Heart left ventricle (tissue), 13 donors: ENCODE measurements around the gene GNGT1.

Source experiments
- POLR2A ChIP-seq, 2 donors: fragments of 450-650 bp; IDR thresholded peaks; one replicate each; pipeline ENCODE4 v1.6.1; 2017; ENCODE audit warnings: antibody characterized with exemption in 2 of 2, mild to moderate bottlenecking in 2 of 2, moderate library complexity in 2 of 2
- TF ChIP-seq, protein P1 (sequence below), 12 donors: fragments of 200-600 bp; sonication (generic) in 4 of 12; IDR thresholded peaks; one replicate each; pipeline versions ENCODE4 v1.5.0 to v1.8.0; 2018 to 2022; ENCODE audit warnings: antibody characterized with exemption in 12 of 12, mild to moderate bottlenecking in 5 of 12
- donor health status: ischemic (EF 13 %, LVEDD 7.1; RV severe dilation, severe dysfunction).
- donor health status: DM: no; HTN: yes; CAD: no.
- donor health status: DM: no; HTN: no; CAD: no.
- donor health status: ischemic (EF 25% LVEDD 6.9; RV normal size, moderate dysfunction).
- donor health status: ischemic (EF 25% LVEDD 5.7; RV mildly dilated, moderate dysfunction).
- donor health status: ischemic (EF 35%, LVEDD 5.7; RV mildly dilated, moderate dysfunction).
- donor health status: nonischemic (EF 11% LVEDD 7.7; RV severe dilation, severe dysfunction).
- donor health status: DM: yes; HTN: yes; CAD: no.
- donor health status: PGD.
- donor health status: ischemic (EF 29% LVEDD 5.4; RV normal size, mild dysfunction).
- donor health status: nonischemic (EF 23%, LVEDD 6.1; RV moderate dilation, normal function).

DNA sequence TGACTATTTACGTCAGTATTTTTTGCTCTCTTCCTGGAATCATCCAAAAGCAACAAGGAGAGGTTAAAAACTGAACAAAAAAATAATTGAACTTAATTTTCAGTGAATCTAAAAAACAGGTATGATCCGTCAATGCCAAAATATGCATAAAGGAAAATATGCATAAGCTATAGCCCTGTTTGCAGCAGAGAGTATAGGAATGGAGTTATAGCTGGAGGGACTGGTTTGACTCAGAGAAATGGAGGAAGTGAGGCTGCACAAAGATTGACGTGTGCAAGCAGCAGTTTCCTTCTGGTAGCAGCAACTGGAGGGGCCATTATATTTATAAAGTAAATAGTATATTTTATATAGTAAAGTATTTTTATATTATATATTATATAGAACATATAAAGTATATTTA, 52.3 kb downstream of the GNGT1 start:
- TF ChIP-seq, protein P1, sequence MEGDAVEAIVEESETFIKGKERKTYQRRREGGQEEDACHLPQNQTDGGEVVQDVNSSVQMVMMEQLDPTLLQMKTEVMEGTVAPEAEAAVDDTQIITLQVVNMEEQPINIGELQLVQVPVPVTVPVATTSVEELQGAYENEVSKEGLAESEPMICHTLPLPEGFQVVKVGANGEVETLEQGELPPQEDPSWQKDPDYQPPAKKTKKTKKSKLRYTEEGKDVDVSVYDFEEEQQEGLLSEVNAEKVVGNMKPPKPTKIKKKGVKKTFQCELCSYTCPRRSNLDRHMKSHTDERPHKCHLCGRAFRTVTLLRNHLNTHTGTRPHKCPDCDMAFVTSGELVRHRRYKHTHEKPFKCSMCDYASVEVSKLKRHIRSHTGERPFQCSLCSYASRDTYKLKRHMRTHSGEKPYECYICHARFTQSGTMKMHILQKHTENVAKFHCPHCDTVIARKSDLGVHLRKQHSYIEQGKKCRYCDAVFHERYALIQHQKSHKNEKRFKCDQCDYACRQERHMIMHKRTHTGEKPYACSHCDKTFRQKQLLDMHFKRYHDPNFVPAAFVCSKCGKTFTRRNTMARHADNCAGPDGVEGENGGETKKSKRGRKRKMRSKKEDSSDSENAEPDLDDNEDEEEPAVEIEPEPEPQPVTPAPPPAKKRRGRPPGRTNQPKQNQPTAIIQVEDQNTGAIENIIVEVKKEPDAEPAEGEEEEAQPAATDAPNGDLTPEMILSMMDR (IDR thresholded peaks at IDR 0.05) = no peak
- TF ChIP-seq POLR2A (IDR thresholded peaks at IDR 0.05) = no peak
